Hepatocyte (in vitro differentiated cells): ENCODE measurements around the gene ARHGAP6. TPM values are rescaled to one million over a fixed set of nuclear protein-coding genes. Genes with fewer than 3 reads are reported as not detected.

Experiments used
- DNase-seq: peaks from one replicate; pipeline ENCODE4 v3.0.0-alpha.2; 2016; ENCODE audit warnings: low spot score
- H2AFZ ChIP-seq: fragments of 200-600 bp; sonication (generic); 2 replicates; pipeline ENCODE4 v1.6.0; 2016; ENCODE audit warnings: antibody characterized with exemption, mild to moderate bottlenecking
- H3K27ac ChIP-seq: fragments of 200-600 bp; sonication (generic); 2 replicates; pipeline ENCODE4 v1.5.1; 2016; ENCODE audit warnings: mild to moderate bottlenecking
- H3K27me3 ChIP-seq: fragments of 200-600 bp; sonication (generic); 2 replicates; pipeline ENCODE4 v1.6.1; 2016
- H3K36me3 ChIP-seq: fragments of 200-600 bp; sonication (generic); replicated peaks from 2 replicates; pipeline ENCODE4 v1.5.1; 2016; ENCODE audit warnings: low read depth; ENCODE audit not compliant: insufficient read depth
- H3K4me1 ChIP-seq: fragments of 200-600 bp; sonication (generic); 2 replicates; pipeline ENCODE4 v1.5.1; 2016; ENCODE audit warnings: mild to moderate bottlenecking, moderate library complexity; ENCODE audit not compliant: insufficient read depth
- H3K4me2 ChIP-seq: fragments of 200-600 bp; sonication (generic); 2 replicates; pipeline ENCODE4 v1.6.0; 2016
- H3K4me3 ChIP-seq: fragments of 200-600 bp; sonication (generic); 2 replicates; pipeline ENCODE4 v1.5.1; 2016; ENCODE audit warnings: mild to moderate bottlenecking
- H3K79me2 ChIP-seq: fragments of 200-600 bp; sonication (generic); 2 replicates; pipeline ENCODE4 v1.6.0; 2017; ENCODE audit warnings: mild to moderate bottlenecking
- H3K9me2 ChIP-seq: fragments of 200-600 bp; sonication (generic); replicated peaks from 2 replicates; pipeline ENCODE4 v1.6.0; 2017; ENCODE audit warnings: mild to moderate bottlenecking; ENCODE audit not compliant: insufficient read depth
- H3K9me3 ChIP-seq: fragments of 200-600 bp; sonication (generic); 2 replicates; pipeline ENCODE4 v1.5.1; 2016; ENCODE audit warnings: low read depth, mild to moderate bottlenecking
- H4K20me1 ChIP-seq: fragments of 200-600 bp; sonication (generic); 2 replicates; pipeline ENCODE4 v1.6.0; 2016; ENCODE audit warnings: mild to moderate bottlenecking; ENCODE audit not compliant: insufficient read depth, poor library complexity, severe bottlenecking
- EZH2 ChIP-seq: fragments of 200-600 bp; sonication (generic); IDR thresholded peaks from 2 replicates; pipeline ENCODE4 v1.6.1; 2016; ENCODE audit warnings: antibody characterized with exemption, mild to moderate bottlenecking, borderline replicate concordance
- EZH2phosphoT487 ChIP-seq: fragments of 200-600 bp; sonication (generic); IDR thresholded peaks from one replicate; pipeline ENCODE4 v1.6.1; 2018; ENCODE audit warnings: antibody characterized with exemption, mild to moderate bottlenecking, low read depth, moderate library complexity; ENCODE audit not compliant: unreplicated experiment, severe bottlenecking
- WGBS: methylation state at CpG from one replicate; pipeline ENCODE4 v1.1.6; 2016; ENCODE audit warnings: low lambda C conversion rate; ENCODE audit errors: missing lambda C conversion rate; 5-methylcytosine and 5-hydroxymethylcytosine counted together
- polyA plus RNA-seq: library from polyadenylated mRNA; unstranded; fragments of >200 nt; fragmentation: Nextera tagmentation; extraction: Ambion mirVana; gene quantifications from 2 replicates; pipeline ENCODE4 v1.2.1, GENCODE V29; 2016
- total RNA-seq: library from RNA; depleted of rRNA; stranded (reverse); fragments of >200 nt; gene quantifications from 2 replicates; pipeline ENCODE4 v1.2.3, GENCODE V29; 2014
- TF ChIP-seq, protein P1 (sequence below): fragments of 200-600 bp; sonication (generic); IDR thresholded peaks from 2 replicates; pipeline ENCODE4 v1.5.1; 2016; ENCODE audit warnings: antibody characterized with exemption, mild to moderate bottlenecking; ENCODE audit not compliant: poor library complexity

Gene ARHGAP6
- total and polyA plus RNA-seq, 2 experiments from 2014 or later, result 4.9 to 6.9 TPM

DNA sequence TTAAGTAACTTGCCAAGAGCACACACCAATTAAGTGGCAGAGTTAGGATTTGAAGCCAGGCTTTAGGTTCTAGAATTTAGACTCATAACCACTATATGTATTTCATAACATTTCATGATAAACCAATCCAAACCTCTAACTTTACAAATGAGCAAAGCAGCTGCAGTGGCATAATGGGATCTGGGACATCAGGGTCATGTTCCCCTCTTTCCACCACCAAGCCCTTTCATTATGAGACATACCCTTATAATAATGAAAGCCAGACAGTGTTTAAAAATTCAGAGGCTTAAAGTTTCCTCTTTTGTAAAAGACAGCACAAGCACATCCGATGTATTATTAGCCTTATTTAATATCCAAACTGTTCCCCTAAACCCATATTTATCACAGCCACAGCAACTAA is 400.8 kb downstream of the ARHGAP6 start:
- Histone ChIP-seq H3K4me1 (no peaks in the 10 kb centered on the region), H3K36me3 (no peaks in the 10 kb centered on the region), H3K27me3 (no peaks in the 10 kb centered on the region), H3K79me2 (peaks cover 3% of the 10 kb centered on the region), H3K4me3 (no peak overlapping the region), H4K20me1 (no peaks in the 10 kb centered on the region), H3K9me3 (no peaks in the 10 kb centered on the region), H2AFZ (no peak overlapping the region), H3K4me2 (no peak overlapping the region), H3K9me2 (no peaks in the 10 kb centered on the region), H3K27ac (no peak overlapping the region)
- DNase-seq, result no peak
- no peak for TF ChIP-seq EZH2phosphoT487
- TF ChIP-seq EZH2, result no peak
- TF ChIP-seq, protein P1, sequence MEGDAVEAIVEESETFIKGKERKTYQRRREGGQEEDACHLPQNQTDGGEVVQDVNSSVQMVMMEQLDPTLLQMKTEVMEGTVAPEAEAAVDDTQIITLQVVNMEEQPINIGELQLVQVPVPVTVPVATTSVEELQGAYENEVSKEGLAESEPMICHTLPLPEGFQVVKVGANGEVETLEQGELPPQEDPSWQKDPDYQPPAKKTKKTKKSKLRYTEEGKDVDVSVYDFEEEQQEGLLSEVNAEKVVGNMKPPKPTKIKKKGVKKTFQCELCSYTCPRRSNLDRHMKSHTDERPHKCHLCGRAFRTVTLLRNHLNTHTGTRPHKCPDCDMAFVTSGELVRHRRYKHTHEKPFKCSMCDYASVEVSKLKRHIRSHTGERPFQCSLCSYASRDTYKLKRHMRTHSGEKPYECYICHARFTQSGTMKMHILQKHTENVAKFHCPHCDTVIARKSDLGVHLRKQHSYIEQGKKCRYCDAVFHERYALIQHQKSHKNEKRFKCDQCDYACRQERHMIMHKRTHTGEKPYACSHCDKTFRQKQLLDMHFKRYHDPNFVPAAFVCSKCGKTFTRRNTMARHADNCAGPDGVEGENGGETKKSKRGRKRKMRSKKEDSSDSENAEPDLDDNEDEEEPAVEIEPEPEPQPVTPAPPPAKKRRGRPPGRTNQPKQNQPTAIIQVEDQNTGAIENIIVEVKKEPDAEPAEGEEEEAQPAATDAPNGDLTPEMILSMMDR, result no peak
- WGBS, result 48% methylated on average over 1 of the region's 1 CpG

DNA sequence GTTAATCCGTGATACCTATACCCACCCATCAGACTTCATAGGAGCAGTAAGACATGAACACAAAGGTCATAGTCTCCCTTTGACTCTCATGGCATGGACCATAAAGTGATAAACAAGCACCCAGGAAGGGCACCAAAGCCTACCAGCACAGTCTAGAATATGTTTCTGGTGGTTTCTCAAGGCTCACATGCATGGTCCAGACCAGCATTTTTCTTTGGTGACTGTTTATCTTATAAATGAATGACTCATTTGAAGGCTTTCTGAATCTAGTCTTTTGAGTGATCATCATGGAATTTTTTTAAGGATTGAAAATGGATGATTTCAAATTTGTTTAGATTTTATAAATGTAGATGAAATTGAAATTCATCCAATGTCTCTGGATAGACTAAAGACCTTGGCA is 404.5 kb downstream of the ARHGAP6 start:
- no peaks in the 10 kb centered on the region for H3K9me3 ChIP-seq
- DNase-seq, result no peak
- no peaks in the 10 kb centered on the region for H3K36me3 ChIP-seq
- no peak overlapping the region for H3K4me2 ChIP-seq
- H2AFZ ChIP-seq, result no peak overlapping the region
- no peaks in the 10 kb centered on the region for H3K9me2 ChIP-seq
- H3K4me1 ChIP-seq, result no peaks in the 10 kb centered on the region
- WGBS, result 85% methylated on average over 1 of the region's 1 CpG
- no peak overlapping the region for H3K4me3 ChIP-seq
- H3K27me3 ChIP-seq, result no peaks in the 10 kb centered on the region
- TF ChIP-seq EZH2, result no peak
- TF ChIP-seq, protein P1, result no peak
- TF ChIP-seq EZH2phosphoT487, result no peak
- no peak overlapping the region for H3K27ac ChIP-seq
- H3K79me2 ChIP-seq, result peaks cover 3% of the 10 kb centered on the region
- no peaks in the 10 kb centered on the region for H4K20me1 ChIP-seq

GRCh38 chrX:11259437-11259836 is 406.3 kb downstream of the ARHGAP6 start:
- no peaks in the 10 kb centered on the region for H3K9me2 ChIP-seq
- H3K4me1 ChIP-seq, result no peaks in the 10 kb centered on the region
- DNase-seq, result no peak
- no peak overlapping the region for H2AFZ ChIP-seq
- H3K36me3 ChIP-seq, result no peaks in the 10 kb centered on the region
- WGBS, result 53% methylated on average over 1 of the region's 1 CpG
- no peaks in the 10 kb centered on the region for H3K9me3 ChIP-seq
- no peaks in the 10 kb centered on the region for H3K79me2 ChIP-seq
- H4K20me1 ChIP-seq, result no peaks in the 10 kb centered on the region
- H3K27ac ChIP-seq, result no peak overlapping the region
- no peak overlapping the region for H3K4me3 ChIP-seq
- no peak overlapping the region for H3K4me2 ChIP-seq
- no peaks in the 10 kb centered on the region for H3K27me3 ChIP-seq
- TF ChIP-seq, protein P1, result no peak
- TF ChIP-seq EZH2phosphoT487, result no peak
- no peak for TF ChIP-seq EZH2

DNA sequence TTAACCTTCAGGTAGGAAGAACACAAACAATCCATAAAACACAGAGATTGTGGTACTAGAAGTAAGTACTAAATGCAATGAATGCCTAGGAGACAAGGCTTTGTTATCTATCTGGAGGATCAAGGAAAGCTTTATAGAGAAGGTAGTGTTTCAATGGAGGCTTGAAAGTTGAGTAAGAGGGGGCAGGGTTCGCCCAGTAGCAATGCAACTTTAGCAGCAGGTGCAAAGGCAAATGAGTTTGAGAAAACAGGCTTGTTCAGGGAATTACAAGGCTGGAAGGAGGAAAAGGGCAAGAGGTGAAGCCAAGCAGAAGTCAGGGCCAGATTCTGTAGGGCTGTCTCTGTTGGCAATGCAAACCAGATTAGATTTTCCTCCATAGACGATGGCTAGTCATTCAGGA is 408.0 kb downstream of the ARHGAP6 start:
- WGBS, result 46% methylated on average over 2 of the region's 2 CpGs
- DNase-seq, result peak; percentile 14

More for the DNA sequence above, 408.0 kb downstream of the ARHGAP6 start:
- Histone ChIP-seq H3K36me3 (no peaks in the 10 kb centered on the region), H2AFZ (no peak overlapping the region), H3K4me3 (no peak overlapping the region), H3K4me2 (no peak overlapping the region), H3K4me1 (no peaks in the 10 kb centered on the region), H4K20me1 (no peaks in the 10 kb centered on the region), H3K27ac (no peak overlapping the region), H3K9me2 (no peaks in the 10 kb centered on the region), H3K9me3 (no peaks in the 10 kb centered on the region), H3K27me3 (no peaks in the 10 kb centered on the region), H3K79me2 (no peaks in the 10 kb centered on the region)
- TF ChIP-seq EZH2phosphoT487 (no peak), EZH2 (no peak)
- TF ChIP-seq, protein P1, result no peak
